ENCODE data around the gene AKAP1.

The AKAP1 gene

GRCh38 chr17:57078274-57078673 lies 6.8 kb upstream of the AKAP1 start:
- TF ChIP-seq MYC (IDR thresholded peaks at IDR 0.05; ENCODE audit: low read depth, low read length): no peak
- TF ChIP-seq, protein P1, sequence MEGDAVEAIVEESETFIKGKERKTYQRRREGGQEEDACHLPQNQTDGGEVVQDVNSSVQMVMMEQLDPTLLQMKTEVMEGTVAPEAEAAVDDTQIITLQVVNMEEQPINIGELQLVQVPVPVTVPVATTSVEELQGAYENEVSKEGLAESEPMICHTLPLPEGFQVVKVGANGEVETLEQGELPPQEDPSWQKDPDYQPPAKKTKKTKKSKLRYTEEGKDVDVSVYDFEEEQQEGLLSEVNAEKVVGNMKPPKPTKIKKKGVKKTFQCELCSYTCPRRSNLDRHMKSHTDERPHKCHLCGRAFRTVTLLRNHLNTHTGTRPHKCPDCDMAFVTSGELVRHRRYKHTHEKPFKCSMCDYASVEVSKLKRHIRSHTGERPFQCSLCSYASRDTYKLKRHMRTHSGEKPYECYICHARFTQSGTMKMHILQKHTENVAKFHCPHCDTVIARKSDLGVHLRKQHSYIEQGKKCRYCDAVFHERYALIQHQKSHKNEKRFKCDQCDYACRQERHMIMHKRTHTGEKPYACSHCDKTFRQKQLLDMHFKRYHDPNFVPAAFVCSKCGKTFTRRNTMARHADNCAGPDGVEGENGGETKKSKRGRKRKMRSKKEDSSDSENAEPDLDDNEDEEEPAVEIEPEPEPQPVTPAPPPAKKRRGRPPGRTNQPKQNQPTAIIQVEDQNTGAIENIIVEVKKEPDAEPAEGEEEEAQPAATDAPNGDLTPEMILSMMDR (IDR thresholded peaks at IDR 0.05; ENCODE audit: low read depth, low read length): no peak
- TF ChIP-seq MAX (IDR thresholded peaks at IDR 0.05; ENCODE audit: low read depth, low read length): no peak
- TF ChIP-seq POLR2A (IDR thresholded peaks at IDR 0.05; ENCODE audit: extremely low read depth, insufficient read length): no peak
- DNase-seq (ENCODE audit: low read depth): no peak
- H3K4me3 ChIP-seq (ENCODE audit: low read depth, low read length): no peak overlapping the region

DNA sequence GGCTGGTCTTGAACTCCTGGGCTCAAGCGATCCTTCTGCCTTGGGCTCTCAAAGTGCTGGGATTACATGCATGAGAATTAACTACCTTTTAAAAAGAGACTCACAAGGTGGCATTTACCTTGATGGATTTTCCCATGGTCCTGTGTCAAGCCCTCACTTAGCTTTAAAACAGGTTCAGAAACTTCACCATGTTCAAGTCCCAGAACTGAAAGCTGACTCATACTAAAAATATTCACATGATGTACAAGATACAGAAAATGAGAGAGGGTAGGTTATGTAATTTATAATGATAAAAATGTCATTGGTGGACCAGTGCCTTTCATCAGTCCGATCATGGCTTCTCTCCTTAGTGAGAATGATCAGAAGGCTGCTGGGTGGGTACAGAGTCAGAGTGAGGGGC lies 4.3 kb upstream of the AKAP1 start:
- no peak for DNase-seq (ENCODE audit: low read depth)
- TF ChIP-seq, protein P1 (IDR thresholded peaks at IDR 0.05; ENCODE audit: low read depth, low read length): no peak
- TF ChIP-seq POLR2A (IDR thresholded peaks at IDR 0.05; ENCODE audit: extremely low read depth, insufficient read length) (no peak), MAX (IDR thresholded peaks at IDR 0.05; ENCODE audit: low read depth, low read length) (no peak), MYC (IDR thresholded peaks at IDR 0.05; ENCODE audit: low read depth, low read length) (no peak)
- no peak overlapping the region for H3K4me3 ChIP-seq (ENCODE audit: low read depth, low read length)

DNA sequence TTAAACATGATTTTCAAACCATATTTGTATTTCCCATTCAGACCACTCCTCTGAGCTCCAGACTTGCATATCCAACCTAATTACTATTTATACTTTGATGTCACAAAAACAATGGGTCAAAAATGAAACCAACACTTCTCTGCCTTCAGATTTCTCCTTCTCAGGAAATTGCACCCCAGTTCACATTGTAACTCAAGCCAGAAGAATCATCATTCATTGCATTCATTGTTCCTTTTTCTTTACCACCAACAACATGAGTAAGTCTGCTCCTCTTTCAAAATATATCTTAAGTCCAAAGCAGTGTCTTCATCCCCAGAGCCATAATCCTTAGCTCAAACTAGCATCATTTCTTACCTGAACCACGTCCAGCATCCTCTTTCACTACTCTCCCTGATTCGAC lies 2.6 kb upstream of the AKAP1 start:
- TF ChIP-seq POLR2A (IDR thresholded peaks at IDR 0.05; ENCODE audit: extremely low read depth, insufficient read length) (no peak), MYC (IDR thresholded peaks at IDR 0.05; ENCODE audit: low read depth, low read length) (no peak), MAX (IDR thresholded peaks at IDR 0.05; ENCODE audit: low read depth, low read length) (no peak)
- TF ChIP-seq, protein P1 (IDR thresholded peaks at IDR 0.05; ENCODE audit: low read depth, low read length): no peak
- no peak for DNase-seq (ENCODE audit: low read depth)
- H3K4me3 ChIP-seq (ENCODE audit: low read depth, low read length): no peak overlapping the region

- peak overlapping the region; percentile 97 for H3K4me3 ChIP-seq (ENCODE audit: low read depth, low read length)
- no peak for DNase-seq (ENCODE audit: low read depth)
- TF ChIP-seq MAX (IDR thresholded peaks at IDR 0.05; ENCODE audit: low read depth, low read length) (no peak), MYC (IDR thresholded peaks at IDR 0.05; ENCODE audit: low read depth, low read length) (no peak), POLR2A (IDR thresholded peaks at IDR 0.05; ENCODE audit: extremely low read depth, insufficient read length) (no peak)
- TF ChIP-seq, protein P1 (IDR thresholded peaks at IDR 0.05; ENCODE audit: low read depth, low read length): no peak
These were observed 665 bp upstream of the AKAP1 start for GRCh38 chr17:57084361-57084801.

DNA sequence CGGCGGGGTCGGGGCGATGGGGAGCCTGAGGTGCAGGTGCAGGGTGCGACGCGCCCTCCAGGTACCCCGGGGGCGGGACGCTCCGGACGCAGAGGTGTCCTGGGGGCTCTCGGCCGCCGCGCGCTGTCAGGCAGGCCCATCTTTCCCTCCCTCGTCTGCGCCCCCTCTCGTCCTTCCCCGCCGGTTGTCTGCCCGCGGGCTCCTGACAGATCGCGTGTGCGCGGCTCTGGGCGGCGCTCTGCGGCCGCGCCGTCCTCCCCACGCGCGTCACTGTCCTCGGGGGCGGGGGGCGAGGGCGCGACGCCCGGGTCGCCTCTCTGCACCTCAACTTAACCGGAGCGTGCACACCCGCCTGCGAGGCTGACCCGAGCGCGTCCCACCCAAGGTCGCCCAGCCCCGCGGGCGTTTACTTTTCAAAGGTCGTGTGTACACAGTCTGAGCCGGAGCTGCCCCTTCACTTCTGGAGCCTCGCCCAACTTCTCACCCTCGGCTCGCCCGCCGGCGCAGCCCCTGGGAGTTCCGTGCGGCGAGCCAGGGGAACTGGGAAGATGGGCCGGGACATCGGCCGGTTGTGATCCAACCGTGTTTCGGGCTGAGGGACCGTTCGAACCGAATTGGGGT lies 512 bp downstream of the AKAP1 start:
- H3K4me3 ChIP-seq (ENCODE audit: low read depth, low read length): peak overlapping the region; percentile 68
- 0 out of 2 replicates have a peak, but pooled peaks have one; percentile 26 for TF ChIP-seq MAX (IDR thresholded peaks at IDR 0.05; ENCODE audit: low read depth, low read length)
- TF ChIP-seq, protein P1 (IDR thresholded peaks at IDR 0.05; ENCODE audit: low read depth, low read length): no peak
- peak; percentile 68 for DNase-seq (ENCODE audit: low read depth)

Measured in NB4 (cell line).